A549 (cell line): Measurements from ENCODE around the gene COQ4. TPM values are rescaled to one million over a fixed set of nuclear protein-coding genes. Genes with fewer than 3 reads are reported as not detected.

Source experiments
- ATAC-seq, 2 experiments: fragments of 200-7000 bp in 1 of 2; fragments of >200 bp in 1 of 2; cut with Nextera tagmentation in 1 of 2; cut with Tn5 transposase in 1 of 2; 3 replicates each; pipeline versions ENCODE4 v1.8.0 to v1.9.1; 2018 to 2020; ENCODE audit warnings: mild to moderate bottlenecking in 1 of 2, moderate library complexity in 1 of 2
- CTCF ChIA-PET: fragments of 300-600 bp; sonication (Branson Sonifier 250); formaldehyde crosslinking; extraction: SDS; loops from one replicate; lab custom pipeline; 2021; ENCODE audit warnings: antibody characterized with exemption, inconsistent platforms; lab: Yijun Ruan, JAX
- POLR2A ChIA-PET: fragments of 350-600 bp; formaldehyde crosslinking; extraction: SDS; loops from one replicate; lab custom pipeline; 2021; ENCODE audit warnings: antibody characterized with exemption, inconsistent platforms; lab: Yijun Ruan, JAX
- DNase-seq, 2 experiments: peaks; one replicate each; pipeline versions ENCODE4 v3.0.0 to v3.0.0-alpha.2; 2011 to 2016; ENCODE audit warnings: low read depth in 1 of 2, low spot score in 1 of 2
- FAIRE-seq: peaks from 2 replicates; lab custom pipeline; 2011; peaks lifted over from hg19 to GRCh38; lab: Jason Lieb, UNC
- H3K27ac ChIP-seq, 2 experiments: fragments of >200 bp; sonication (Bioruptor Twin); formaldehyde crosslinking; 3 replicates each; pipeline ENCODE4 v1.5.1; 2016 to 2017
- H3K4me1 ChIP-seq: fragments of >200 bp; sonication (Bioruptor Twin); formaldehyde crosslinking; 3 replicates; pipeline ENCODE4 v1.6.1; 2016
- H3K4me2 ChIP-seq: fragments of >200 bp; sonication (Bioruptor Twin); formaldehyde crosslinking; 3 replicates; pipeline ENCODE4 v1.6.1; 2016
- H3K4me3 ChIP-seq: fragments of >200 bp; sonication (Bioruptor Twin); formaldehyde crosslinking; 3 replicates; pipeline ENCODE4 v1.5.1; 2016
- H3K9me3 ChIP-seq: fragments of >200 bp; sonication (Bioruptor Twin); formaldehyde crosslinking; 3 replicates; pipeline ENCODE4 v1.6.1; 2016
- BCL3 ChIP-seq: fragments of >200 bp; sonication (Bioruptor Twin); formaldehyde crosslinking; IDR thresholded peaks from 3 replicates; pipeline ENCODE4 v1.6.1; 2016
- CBX8 ChIP-seq: fragments of 200-600 bp; sonication (generic); IDR thresholded peaks from 2 replicates; pipeline ENCODE4 v1.6.1; 2016
- E2F6 ChIP-seq: IDR thresholded peaks from 2 replicates; pipeline ENCODE4 v1.6.1; 2012; ENCODE audit warnings: low read depth, borderline replicate concordance
- ESRRA ChIP-seq: fragments of 150-350 bp; IDR thresholded peaks from 2 replicates; pipeline ENCODE4 v1.6.1; 2014; ENCODE audit warnings: mild to moderate bottlenecking, low read length, borderline replicate concordance
- JUN ChIP-seq, 2 experiments: fragments of >200 bp; sonication (Bioruptor Twin); formaldehyde crosslinking; IDR thresholded peaks; 2 replicates in 1 of 2; 3 replicates in 1 of 2; pipeline ENCODE4 v1.6.1; 2016 to 2017
- KDM5A ChIP-seq: fragments of 200-600 bp; sonication (generic); IDR thresholded peaks from 2 replicates; pipeline ENCODE4 v1.6.1; 2016; ENCODE audit warnings: antibody characterized with exemption, mild to moderate bottlenecking
- MYC ChIP-seq: IDR thresholded peaks from 2 replicates; pipeline ENCODE4 v1.6.1; 2012; ENCODE audit warnings: mild to moderate bottlenecking, inconsistent platforms, low read length, improper control_type of control experiment, borderline replicate concordance
- PHF8 ChIP-seq: fragments of 200-600 bp; sonication (generic); IDR thresholded peaks from 2 replicates; pipeline ENCODE4 v1.6.1; 2016; ENCODE audit warnings: low read depth, mild to moderate bottlenecking, antibody characterized with exemption, moderate library complexity, borderline replicate concordance
- RAD21 ChIP-seq, 2 experiments: fragments of >200 bp in 1 of 2; sonication (Bioruptor Twin) in 1 of 2; formaldehyde crosslinking in 1 of 2; IDR thresholded peaks in 1 of 2; conservative IDR thresholded peaks in 1 of 2; 2 replicates in 1 of 2; 3 replicates in 1 of 2; pipeline ENCODE4 v1.6.1; 2012 to 2018; ENCODE audit warnings: inconsistent platforms in 1 of 2
- RFX5 ChIP-seq: fragments of 450-650 bp; IDR thresholded peaks from 2 replicates; pipeline ENCODE4 v1.7.1; 2014; ENCODE audit warnings: antibody characterized with exemption, mild to moderate bottlenecking, moderate library complexity
- RNF2 ChIP-seq: fragments of 200-600 bp; sonication (generic); IDR thresholded peaks from 2 replicates; pipeline ENCODE4 v1.6.1; 2016; ENCODE audit warnings: low read depth, mild to moderate bottlenecking, antibody characterized with exemption, moderate library complexity, borderline replicate concordance
- SMC3 ChIP-seq: fragments of >200 bp; sonication (Bioruptor Twin); formaldehyde crosslinking; IDR thresholded peaks from 3 replicates; pipeline ENCODE4 v1.6.1; 2018; ENCODE audit warnings: inconsistent platforms
- SREBF2 ChIP-seq: fragments of 450-650 bp; IDR thresholded peaks from 2 replicates; pipeline ENCODE4 v1.6.1; 2014; ENCODE audit warnings: mild to moderate bottlenecking, moderate library complexity
- USF2 ChIP-seq: fragments of 450-650 bp; IDR thresholded peaks from 2 replicates; pipeline ENCODE4 v1.6.1; 2014; ENCODE audit warnings: antibody characterized with exemption
- ZC3H11A ChIP-seq: fragments of 450-650 bp; IDR thresholded peaks from 2 replicates; pipeline ENCODE4 v1.6.1; 2014; ENCODE audit warnings: antibody characterized with exemption, mild to moderate bottlenecking
- WGBS: methylation state at CpG from one replicate; pipeline ENCODE4 v1.1.6; 2017; ENCODE audit errors: missing lambda C conversion rate; 5-methylcytosine and 5-hydroxymethylcytosine counted together
- polyA plus RNA-seq, 4 experiments: library from polyadenylated mRNA; depleted of rRNA in 3 of 4; stranded (reverse); fragments of >200 nt; fragmentation: RNase III in 1 of 4; extraction: RNeasy Plus Mini Kit Qiagen cat#74134 plus additional on column Dnase treatment in 1 of 4; gene quantifications; 2 replicates in 3 of 4; 3 replicates in 1 of 4; pipeline ENCODE4 v1.2.3, GENCODE V29; 2011 to 2017
- TF ChIP-seq, protein P1 (sequence below): IDR thresholded peaks from 2 replicates; pipeline ENCODE4 v1.6.1; 2012
- TF ChIP-seq, protein P2 (sequence below): fragments of >200 bp; sonication (Bioruptor Twin); formaldehyde crosslinking; IDR thresholded peaks from 3 replicates; pipeline ENCODE4 v1.5.1; 2016
- TF ChIP-seq, protein P3 (sequence below): IDR thresholded peaks from 2 replicates; pipeline ENCODE4 v1.6.1; 2012
- TF ChIP-seq, protein P4 (sequence below): fragments of 250-450 bp; sonication (Bioruptor Pico); IDR thresholded peaks from 2 replicates; pipeline ENCODE4 v1.5.0; 2021; ENCODE audit warnings: mild to moderate bottlenecking, moderate library complexity, borderline replicate concordance

The COQ4 gene
- polyA plus RNA-seq, 2 of the 4 experiments (the other 2 are of a cell fraction) = 32.5 to 41.3 TPM

- Histone ChIP-seq H3K9me3 (no peaks in the 10 kb centered on the region), H3K4me3 (peak overlapping the region; percentile 38), H3K4me1 (peaks cover 13% of the 10 kb centered on the region), H3K27ac (peak overlapping the region; percentile 62 to 90)
- 12% methylated on average over 16 of the region's 20 CpGs for WGBS
- ATAC-seq (peak; percentile 87 to 94), DNase-seq (peak; percentile 82 to 91)
- ChIA-PET CTCF (interaction anchor here (0.5 to 15.6 kb wide), 58 partner anchors 8 to 653 kb away, joined by 3 to 182 read pairs (median 4); partner anchors contain the start of genes CERCAM, GOLGA2, ODF2 and SWI5), POLR2A (interaction anchor here (0.6 to 2.9 kb wide), 7 partner anchors 9 to 561 kb away, joined by 3 to 34 read pairs (median 6); partner anchors contain the start of genes CERCAM, GOLGA2, SWI5 and URM1)
- TF ChIP-seq USF2 (peak; percentile 44; the same call in 1 of the 2 replicates), JUN (IDR thresholded peaks at IDR 0.05) (peak in 1 of 2 experiments; percentile 34; a peak in 1 of 5 replicates), ZC3H11A (no peak), SMC3 (peak; percentile 76), MYC (peak; percentile 37; the same call in 1 of the 2 replicates), RAD21 (conservative IDR thresholded peaks at IDR 0.05 in 1 of 2, IDR thresholded peaks at IDR 0.05 in 1 of 2) (peak; percentile 84 to 85), E2F6 (no peak), KDM5A (peak; percentile 76), PHF8 (no peak), RFX5 (no peak), SREBF2 (no peak), CBX8 (no peak), RNF2 (no peak), BCL3 (0 out of 3 replicates have a peak, but pooled peaks have one; percentile 22)
- TF ChIP-seq, protein P1, sequence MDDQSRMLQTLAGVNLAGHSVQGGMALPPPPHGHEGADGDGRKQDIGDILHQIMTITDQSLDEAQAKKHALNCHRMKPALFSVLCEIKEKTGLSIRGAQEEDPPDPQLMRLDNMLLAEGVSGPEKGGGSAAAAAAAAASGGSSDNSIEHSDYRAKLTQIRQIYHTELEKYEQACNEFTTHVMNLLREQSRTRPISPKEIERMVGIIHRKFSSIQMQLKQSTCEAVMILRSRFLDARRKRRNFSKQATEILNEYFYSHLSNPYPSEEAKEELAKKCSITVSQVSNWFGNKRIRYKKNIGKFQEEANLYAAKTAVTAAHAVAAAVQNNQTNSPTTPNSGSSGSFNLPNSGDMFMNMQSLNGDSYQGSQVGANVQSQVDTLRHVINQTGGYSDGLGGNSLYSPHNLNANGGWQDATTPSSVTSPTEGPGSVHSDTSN = no peak; the same call in 1 of the 2 replicates
- TF ChIP-seq, protein P2, sequence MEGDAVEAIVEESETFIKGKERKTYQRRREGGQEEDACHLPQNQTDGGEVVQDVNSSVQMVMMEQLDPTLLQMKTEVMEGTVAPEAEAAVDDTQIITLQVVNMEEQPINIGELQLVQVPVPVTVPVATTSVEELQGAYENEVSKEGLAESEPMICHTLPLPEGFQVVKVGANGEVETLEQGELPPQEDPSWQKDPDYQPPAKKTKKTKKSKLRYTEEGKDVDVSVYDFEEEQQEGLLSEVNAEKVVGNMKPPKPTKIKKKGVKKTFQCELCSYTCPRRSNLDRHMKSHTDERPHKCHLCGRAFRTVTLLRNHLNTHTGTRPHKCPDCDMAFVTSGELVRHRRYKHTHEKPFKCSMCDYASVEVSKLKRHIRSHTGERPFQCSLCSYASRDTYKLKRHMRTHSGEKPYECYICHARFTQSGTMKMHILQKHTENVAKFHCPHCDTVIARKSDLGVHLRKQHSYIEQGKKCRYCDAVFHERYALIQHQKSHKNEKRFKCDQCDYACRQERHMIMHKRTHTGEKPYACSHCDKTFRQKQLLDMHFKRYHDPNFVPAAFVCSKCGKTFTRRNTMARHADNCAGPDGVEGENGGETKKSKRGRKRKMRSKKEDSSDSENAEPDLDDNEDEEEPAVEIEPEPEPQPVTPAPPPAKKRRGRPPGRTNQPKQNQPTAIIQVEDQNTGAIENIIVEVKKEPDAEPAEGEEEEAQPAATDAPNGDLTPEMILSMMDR = peak; percentile 84
- TF ChIP-seq, protein P3, sequence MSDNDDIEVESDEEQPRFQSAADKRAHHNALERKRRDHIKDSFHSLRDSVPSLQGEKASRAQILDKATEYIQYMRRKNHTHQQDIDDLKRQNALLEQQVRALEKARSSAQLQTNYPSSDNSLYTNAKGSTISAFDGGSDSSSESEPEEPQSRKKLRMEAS = peak; percentile 73; the same call in 1 of the 2 replicates
- TF ChIP-seq, all 56 proteins: peak for 9
- no peak for FAIRE-seq
- H3K4me2 ChIP-seq = peak overlapping the region; percentile 61
Observed at GRCh38 chr9:128361986-128362646, 39.5 kb downstream of the COQ4 start.

DNA sequence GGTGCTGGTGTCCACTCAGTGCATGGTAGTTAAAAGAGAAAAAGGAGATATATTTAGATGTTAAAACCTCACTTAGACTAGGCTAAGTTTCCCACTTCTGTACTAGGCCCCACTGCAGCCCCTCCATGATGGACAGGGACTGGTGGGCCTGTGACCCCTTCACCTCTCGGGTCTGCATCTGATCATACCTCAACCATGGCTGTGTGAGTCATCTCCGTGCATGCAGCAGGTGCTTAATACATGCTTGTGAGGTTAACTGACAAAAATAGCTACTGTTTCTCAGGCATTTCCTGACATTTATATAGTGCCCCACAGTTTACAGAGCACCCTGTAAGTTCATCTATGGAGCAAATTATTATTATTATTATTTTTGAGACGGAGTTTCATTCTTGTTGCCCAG, 40.1 kb downstream of the COQ4 start:
- DNase-seq (no peak), FAIRE-seq (no peak), ATAC-seq (no peak)
- 74% methylated on average over 3 of the region's 3 CpGs for WGBS
- Histone ChIP-seq H3K4me3 (no peak overlapping the region), H3K4me2 (peak overlapping the region; percentile 61; the same call in 2 of the 3 replicates), H3K27ac (peak overlapping the region in 1 of 2 experiments; percentile 90; a peak in 4 of 6 replicates), H3K9me3 (no peaks in the 10 kb centered on the region), H3K4me1 (peaks cover 13% of the 10 kb centered on the region)
- TF ChIP-seq BCL3 = no peak
- TF ChIP-seq, protein P4, sequence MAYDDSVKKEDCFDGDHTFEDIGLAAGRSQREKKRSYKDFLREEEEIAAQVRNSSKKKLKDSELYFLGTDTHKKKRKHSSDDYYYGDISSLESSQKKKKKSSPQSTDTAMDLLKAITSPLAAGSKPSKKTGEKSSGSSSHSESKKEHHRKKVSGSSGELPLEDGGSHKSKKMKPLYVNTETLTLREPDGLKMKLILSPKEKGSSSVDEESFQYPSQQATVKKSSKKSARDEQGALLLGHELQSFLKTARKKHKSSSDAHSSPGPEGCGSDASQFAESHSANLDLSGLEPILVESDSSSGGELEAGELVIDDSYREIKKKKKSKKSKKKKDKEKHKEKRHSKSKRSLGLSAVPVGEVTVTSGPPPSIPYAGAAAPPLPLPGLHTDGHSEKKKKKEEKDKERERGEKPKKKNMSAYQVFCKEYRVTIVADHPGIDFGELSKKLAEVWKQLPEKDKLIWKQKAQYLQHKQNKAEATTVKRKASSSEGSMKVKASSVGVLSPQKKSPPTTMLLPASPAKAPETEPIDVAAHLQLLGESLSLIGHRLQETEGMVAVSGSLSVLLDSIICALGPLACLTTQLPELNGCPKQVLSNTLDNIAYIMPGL (CRISPR knock-in tag) = no peak
- TF ChIP-seq, protein P3 = no peak
- TF ChIP-seq ESRRA = no peak
- no peak for TF ChIP-seq E2F6
- CTCF ChIA-PET = interaction anchor here (0.5 to 15.6 kb wide), 54 partner anchors 9 to 652 kb away, joined by 3 to 182 read pairs (median 5); partner anchors contain the start of genes CERCAM, GOLGA2, ODF2 and SWI5
- POLR2A ChIA-PET = interaction anchor here (1.0 to 2.9 kb wide), 6 partner anchors 8 to 273 kb away, joined by 4 to 34 read pairs (median 7); partner anchors contain the start of genes CERCAM, GOLGA2, SWI5 and URM1
